Astrocyte (in vitro differentiated cells and primary cell): ENCODE measurements around the gene IMMP2L.

Experiments
- CTCF ChIP-seq: IDR thresholded peaks from 2 replicates; pipeline ENCODE4 v1.5.1; 2011; ENCODE audit warnings: low read depth, mild to moderate bottlenecking, inconsistent platforms, low read length, moderate library complexity; ENCODE audit not compliant: insufficient read depth
- EZH2 ChIP-seq: IDR thresholded peaks from 2 replicates; pipeline ENCODE4 v1.6.1; 2012; ENCODE audit warnings: mild to moderate bottlenecking, low read length, inconsistent platforms; ENCODE audit not compliant: insufficient read depth

- no peak for TF ChIP-seq CTCF
- no peak for TF ChIP-seq EZH2
These were observed 533.1 kb downstream of the IMMP2L start for GRCh38 chr7:111029141-111029572.
